ENCODE measurements around the gene OR5A2.
"Not testable (repeated sequence)": the region's sequence is repeated elsewhere in the genome, so short reads cannot be mapped to it uniquely, and the experiment has no call there.

OR5A2 gene

GRCh38 chr11:59380263-59381059, 45.8 kb downstream of the OR5A2 start:
- DNase-seq: no peak

DNA sequence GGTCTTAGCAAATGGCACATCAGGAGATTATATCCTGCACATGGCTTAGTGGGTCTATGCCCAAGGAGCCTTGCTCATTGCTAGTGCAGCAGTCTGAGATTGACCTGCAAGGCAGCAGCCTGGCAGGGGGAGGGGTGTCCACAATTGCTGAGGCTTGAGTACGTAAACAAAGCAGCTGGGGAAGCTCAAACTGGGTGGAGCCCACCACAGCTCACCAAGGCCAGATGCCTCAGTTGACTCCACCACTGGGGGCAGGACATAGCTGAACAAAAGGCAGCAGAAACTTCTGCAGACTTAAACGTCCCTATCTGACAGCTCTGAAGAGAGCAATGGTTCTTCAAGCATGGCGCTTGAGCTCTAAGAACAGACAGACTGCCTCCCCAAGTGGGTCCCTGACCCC, 53.9 kb downstream of the OR5A2 start:
- DNase-seq: not testable (repeated sequence)

- DNase-seq: no peak
Measured at GRCh38 chr11:59368238-59369022, 57.8 kb downstream of the OR5A2 start.

Data from activated CD4-positive, CD25-positive, alpha-beta regulatory T cell treated with anti-CD3 and anti-CD28 coated beads, Interleukin-2, amount 50 U/mL, for 72 hours (primary cell).